MCF 10A (cell line): Measurements from ENCODE around the gene TAS2R60. TPM values are rescaled to one million over a fixed set of nuclear protein-coding genes. Genes with fewer than 3 reads are reported as not detected.

ENCODE experiments used
- BruUV-seq: library from RNA; stranded (reverse); fragments of 400-500 nt; replicated peaks from 2 replicates; lab custom pipeline; 2021; lab: Mats Ljungman, UMichigan
- CTCF ChIA-PET: fragments of 300-600 bp; sonication (Branson Sonifier 250); formaldehyde crosslinking; extraction: SDS; loops from one replicate; lab custom pipeline; 2021; ENCODE audit warnings: antibody characterized with exemption, inconsistent platforms; lab: Yijun Ruan, JAX
- POLR2A ChIA-PET: fragments of 300-600, 350-650 bp; sonication (Branson Sonifier 250); formaldehyde crosslinking; extraction: SDS; loops from one replicate; lab custom pipeline; 2020; ENCODE audit warnings: antibody characterized with exemption, inconsistent platforms; lab: Yijun Ruan, JAX
- DNase-seq: peaks from one replicate; pipeline ENCODE4 v3.0.0-alpha.2; 2018; ENCODE audit not compliant: unreplicated experiment
- H3K27ac Mint-ChIP-seq: one replicate; pipeline ENCODE4 v1.8.0; 2022; ENCODE audit warnings: mild to moderate bottlenecking, low read depth, mixed read lengths; ENCODE audit not compliant: unreplicated experiment
- H3K27me3 Mint-ChIP-seq: one replicate; pipeline ENCODE4 v1.8.0; 2022; ENCODE audit warnings: mixed read lengths; ENCODE audit not compliant: insufficient read depth, unreplicated experiment
- H3K36me3 Mint-ChIP-seq: one replicate; pipeline ENCODE4 v1.8.0; 2022; ENCODE audit warnings: mild to moderate bottlenecking, moderate library complexity, mixed read lengths; ENCODE audit not compliant: insufficient read depth, unreplicated experiment
- H3K4me1 Mint-ChIP-seq: one replicate; pipeline ENCODE4 v1.8.0; 2022; ENCODE audit warnings: mixed read lengths; ENCODE audit not compliant: insufficient read depth, unreplicated experiment
- H3K4me3 Mint-ChIP-seq: one replicate; pipeline ENCODE4 v1.8.0; 2022; ENCODE audit warnings: mild to moderate bottlenecking, moderate library complexity, mixed read lengths; ENCODE audit not compliant: unreplicated experiment
- H3K9me3 Mint-ChIP-seq: one replicate; pipeline ENCODE4 v1.8.0; 2022; ENCODE audit warnings: mixed read lengths; ENCODE audit not compliant: unreplicated experiment
- CTCF ChIP-seq: fragments of 200-600 bp; IDR thresholded peaks from one replicate; pipeline ENCODE4 v1.8.0; 2022; ENCODE audit warnings: antibody characterized with exemption, mild to moderate bottlenecking; ENCODE audit not compliant: unreplicated experiment
- intact Hi-C: fragments of 100-400 bp; cut with micrococcal nuclease; formaldehyde crosslinking; loops from 2 replicates; pipeline ENCODE4 v1.14.1; 2022
- total RNA-seq: library from RNA; stranded (reverse); gene quantifications from 2 replicates; pipeline ENCODE4 v1.2.3, GENCODE V29; 2022

TAS2R60 gene
- total RNA-seq, 1 experiment from 2014 or later, result not detected

GRCh38 chr7:143492799-143493739 is 49.8 kb downstream of the TAS2R60 start:
- no peak for TF ChIP-seq CTCF
- peak; percentile 14 for DNase-seq
- no TSS peak for BruUV-seq
- CTCF ChIA-PET, result interaction anchor here (0.9 to 2.6 kb wide), 4 partner anchors 9 to 18 kb away, joined by 3 to 13 read pairs (median 7); no protein-coding TSS in a partner anchor
- no peaks in the 10 kb centered on the region for H3K9me3 Mint-ChIP-seq
- POLR2A ChIA-PET, result interaction anchor here (0.7 to 2.1 kb wide), 3 partner anchors 7 to 205 kb away, joined by 3 to 7 read pairs (median 4); partner anchors contain the start of gene CASP2
- intact Hi-C loops, result no loop called here
- H3K36me3 Mint-ChIP-seq, result no peaks in the 10 kb centered on the region
- peaks cover 9% of the 10 kb centered on the region for H3K4me1 Mint-ChIP-seq
- no peaks in the 10 kb centered on the region for H3K27me3 Mint-ChIP-seq
- no peak overlapping the region for H3K27ac Mint-ChIP-seq
- H3K4me3 Mint-ChIP-seq, result no peak overlapping the region

- Mint-ChIP-seq H3K27ac (no peak overlapping the region), H3K4me1 (peaks cover 6% of the 10 kb centered on the region), H3K4me3 (no peak overlapping the region), H3K9me3 (no peaks in the 10 kb centered on the region), H3K27me3 (no peaks in the 10 kb centered on the region), H3K36me3 (no peaks in the 10 kb centered on the region)
- no peak for TF ChIP-seq CTCF
- no peak for DNase-seq
- ChIA-PET CTCF (interaction anchor here (0.7 to 0.9 kb wide), 2 partner anchors 8 to 989 kb away, joined by 3 to 4 read pairs; no protein-coding TSS in a partner anchor), POLR2A (no interaction called here)
- intact Hi-C loops, result no loop called here
- no TSS peak for BruUV-seq
Observed at GRCh38 chr7:143493751-143494150, 50.5 kb downstream of the TAS2R60 start.

Other genes starting within 250 kb of the TAS2R60 start
- gene TAS2R40, start 221.4 kb upstream of the TAS2R60 start, total RNA-seq, result not detected in 2 replicates
- gene GSTK1, start 180.0 kb upstream of the TAS2R60 start, total RNA-seq, result 69.7 and 79.9 TPM in 2 replicates
- 8.1 and 9.2 TPM in 2 replicates for gene TMEM139, start 158.5 kb upstream of the TAS2R60 start, total RNA-seq
- gene CASP2, start 155.1 kb upstream of the TAS2R60 start, total RNA-seq, result 15.1 and 17.4 TPM in 2 replicates
- not detected in 2 replicates for gene CLCN1, start 127.3 kb upstream of the TAS2R60 start, total RNA-seq
- 0.19 and 0.25 TPM in 2 replicates for gene FAM131B, start 80.7 kb upstream of the TAS2R60 start, total RNA-seq
- 168 and 260 TPM in 2 replicates for gene ZYX, start 62.1 kb upstream of the TAS2R60 start, total RNA-seq
- gene EPHA1, start 34.6 kb upstream of the TAS2R60 start, total RNA-seq, result 0.89 and 1.2 TPM in 2 replicates
- not detected in 2 replicates for gene TAS2R41, start 34.4 kb downstream of the TAS2R60 start, total RNA-seq
- 2.8 and 4.2 TPM in 2 replicates for gene CTAGE15, start 128.3 kb downstream of the TAS2R60 start, total RNA-seq
- 0.49 and 0.70 TPM in 2 replicates for gene TCAF2, start 177.5 kb downstream of the TAS2R60 start, total RNA-seq